Activated CD8-positive, alpha-beta memory T cell treated with anti-CD3 and anti-CD28 coated beads, Interleukin-2, amount 50 U/mL, for 24 hours (primary cell): ENCODE measurements around the gene EMC1.
"Not testable (repeated sequence)": the region's sequence is repeated elsewhere in the genome, so short reads cannot be mapped to it uniquely, and the experiment has no call there.

ENCODE experiments used
- DNase-seq: peaks from one replicate; pipeline ENCODE4 v3.0.0-alpha.2; 2020; ENCODE audit errors: extremely low read depth

The EMC1 gene

DNA sequence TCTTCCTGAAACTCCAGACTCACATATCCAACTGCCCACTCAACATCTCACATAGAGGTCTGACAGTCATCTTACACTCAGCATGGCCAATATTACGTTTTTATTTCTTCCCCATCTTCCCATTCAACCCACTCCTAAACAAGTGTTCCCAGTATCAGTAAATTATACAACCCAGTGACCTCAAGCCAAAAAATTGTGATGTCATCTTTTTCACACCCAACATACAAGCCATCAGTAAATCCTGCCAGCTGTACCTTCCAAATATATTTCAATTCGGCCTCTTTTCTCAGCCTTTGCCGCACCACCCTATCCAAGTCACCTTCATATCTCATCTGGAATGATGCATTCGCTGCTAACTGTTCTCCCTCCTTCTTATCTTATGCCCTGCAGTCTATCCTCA lies 60.9 kb downstream of the EMC1 start:
- no peak for DNase-seq

DNA sequence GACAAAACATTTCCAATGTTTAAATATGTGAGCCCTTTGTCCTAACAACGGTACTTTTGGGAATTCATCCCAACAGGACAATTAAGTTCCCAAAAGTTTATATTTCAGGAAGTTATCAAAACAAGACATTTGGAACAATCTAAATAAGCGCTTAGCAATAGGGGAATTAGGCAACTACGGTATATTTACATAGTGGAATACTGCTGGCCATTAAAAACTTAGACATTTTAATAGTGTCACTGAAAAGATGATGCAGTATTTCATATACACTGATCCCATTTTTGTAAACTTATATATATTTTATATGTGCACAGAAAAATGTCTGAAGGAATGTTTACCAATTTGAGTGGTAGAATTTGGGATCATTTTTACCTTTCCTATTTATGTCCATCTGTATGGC lies 62.1 kb downstream of the EMC1 start:
- no peak for DNase-seq

DNA sequence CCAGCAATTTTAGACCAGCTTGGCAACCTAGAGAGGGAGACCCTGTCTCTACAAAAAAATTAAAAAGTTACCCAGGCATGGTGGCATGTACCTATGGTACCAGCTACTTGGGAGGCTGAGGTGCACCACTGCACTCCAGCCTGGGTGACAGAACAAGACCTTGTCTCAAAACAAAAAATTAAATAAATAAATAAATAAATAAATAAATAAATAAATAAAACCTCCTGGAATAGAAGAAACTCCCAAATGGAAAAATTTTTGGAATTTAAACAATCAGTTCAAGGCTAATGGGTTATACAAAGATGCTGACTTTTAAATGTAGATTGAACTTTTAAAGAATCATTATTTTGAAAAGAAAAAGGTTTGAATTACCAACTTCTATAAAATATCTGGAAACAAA lies 63.5 kb downstream of the EMC1 start:
- DNase-seq = no peak

DNA sequence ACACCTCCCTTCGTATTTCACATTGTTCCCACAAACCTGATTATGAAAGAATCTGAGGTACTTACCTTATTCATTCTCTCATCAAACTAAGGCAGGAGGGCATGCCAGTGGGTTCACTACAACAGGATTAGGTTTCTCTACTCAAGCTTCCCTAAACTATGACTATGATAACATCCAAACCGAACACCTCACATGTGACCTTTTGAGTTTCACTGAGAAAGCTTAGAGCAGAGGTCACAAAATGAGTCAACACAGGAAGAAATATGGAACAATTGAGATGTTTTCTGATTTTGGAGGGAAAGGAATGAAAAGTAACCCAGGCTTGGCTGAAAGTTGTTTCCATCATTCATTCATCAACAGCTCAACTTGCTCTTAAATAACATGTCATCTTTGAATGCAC lies 65.3 kb downstream of the EMC1 start:
- no peak for DNase-seq

DNA sequence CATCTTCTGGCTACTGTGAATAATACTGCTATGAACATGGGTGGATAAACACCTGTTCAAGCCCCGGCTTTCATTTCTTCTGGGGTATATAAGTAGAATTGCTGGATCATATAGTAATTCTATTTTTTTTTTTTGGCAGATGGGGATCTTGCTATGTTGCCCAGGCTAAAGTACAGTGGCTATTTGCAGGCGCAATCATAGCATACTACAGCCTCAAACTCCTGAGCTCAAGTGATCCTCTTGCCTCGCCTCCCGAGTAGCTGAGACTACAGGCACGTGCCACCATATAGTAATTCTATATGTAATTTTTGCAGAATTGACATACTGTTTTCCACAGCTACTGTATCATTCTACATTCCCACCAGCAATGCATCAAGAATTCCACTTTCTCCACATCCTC lies 69.1 kb downstream of the EMC1 start:
- no peak for DNase-seq

DNA sequence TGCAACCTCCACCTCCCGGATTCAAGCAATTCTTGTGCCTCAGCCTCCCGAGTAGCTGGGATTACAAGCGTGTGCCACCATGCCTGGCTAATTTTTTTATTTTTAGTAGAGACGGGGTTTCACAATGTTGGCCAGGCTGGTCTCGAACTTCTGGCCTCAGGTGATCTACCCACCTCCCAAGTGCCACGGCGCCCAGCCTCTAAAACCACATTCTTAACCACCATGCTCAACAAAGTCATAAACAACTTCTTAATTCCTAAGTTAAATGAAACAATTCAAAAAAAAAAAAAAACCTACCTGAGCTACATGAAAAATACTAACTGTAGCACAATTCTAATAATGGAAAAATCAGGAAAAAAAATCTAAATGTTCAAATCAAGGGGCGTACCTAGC lies 71.1 kb downstream of the EMC1 start:
- not testable (repeated sequence) for DNase-seq

DNA sequence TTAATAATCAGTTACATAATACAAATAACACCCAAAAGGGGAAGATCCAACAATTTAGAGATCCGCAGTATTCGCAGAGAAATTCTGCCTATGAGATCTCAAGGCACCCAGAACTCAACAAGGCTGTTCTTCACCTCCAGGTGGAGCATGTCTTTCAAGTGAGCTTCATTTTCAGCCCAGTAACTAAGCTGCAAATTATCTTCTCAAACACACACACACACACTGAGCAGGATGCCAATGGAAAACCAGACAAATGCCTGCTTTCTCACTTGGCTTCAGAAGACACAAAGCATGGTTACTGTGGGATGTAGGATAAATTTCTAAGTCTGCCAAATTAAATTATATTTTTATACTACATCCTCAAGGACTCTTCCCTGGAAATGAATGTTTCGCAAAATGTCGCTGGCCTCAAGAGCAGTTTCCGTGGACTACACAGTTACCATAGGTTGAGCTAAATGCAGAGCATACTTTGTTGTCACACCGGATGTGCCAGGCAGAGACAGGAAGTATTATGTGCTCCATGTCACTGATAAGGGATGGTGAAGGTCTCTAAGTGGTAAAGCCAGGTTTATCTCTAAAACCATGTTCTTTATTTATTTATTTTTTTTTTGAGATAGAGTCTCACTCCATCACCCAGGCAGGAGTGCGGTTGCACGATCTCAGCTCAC lies 71.6 kb downstream of the EMC1 start:
- DNase-seq = no peak

DNA sequence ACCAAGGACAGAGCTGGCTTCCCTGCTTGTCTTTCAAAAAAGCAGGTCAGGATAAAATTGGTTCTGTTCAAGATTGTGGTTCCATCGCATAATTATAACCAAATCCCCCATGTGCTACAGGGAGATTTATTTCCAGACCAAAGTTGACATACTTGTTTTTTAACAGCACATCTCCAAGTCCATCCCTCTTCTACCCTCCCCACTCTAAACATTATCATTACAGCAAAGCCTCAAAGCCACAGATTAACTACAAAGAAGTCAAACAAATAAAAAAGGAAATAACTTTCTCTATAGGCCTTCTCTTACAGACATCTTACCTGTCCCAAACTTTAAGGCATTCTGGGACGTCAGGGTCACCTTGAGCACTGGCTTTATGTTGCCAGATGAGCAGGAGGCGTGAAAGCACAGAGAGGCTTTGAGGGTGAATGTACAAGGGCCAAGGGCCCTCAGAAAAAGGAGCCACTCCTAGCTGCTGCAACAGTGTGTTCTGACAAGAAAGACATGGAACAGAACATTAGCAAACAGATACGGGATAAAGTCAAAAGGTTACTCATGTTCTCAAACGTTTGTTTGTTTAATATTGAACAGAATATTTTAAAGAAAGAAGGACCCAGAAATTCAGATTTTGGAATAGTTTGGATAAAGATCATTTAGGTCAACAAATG lies 72.5 kb downstream of the EMC1 start:
- no peak for DNase-seq

DNA sequence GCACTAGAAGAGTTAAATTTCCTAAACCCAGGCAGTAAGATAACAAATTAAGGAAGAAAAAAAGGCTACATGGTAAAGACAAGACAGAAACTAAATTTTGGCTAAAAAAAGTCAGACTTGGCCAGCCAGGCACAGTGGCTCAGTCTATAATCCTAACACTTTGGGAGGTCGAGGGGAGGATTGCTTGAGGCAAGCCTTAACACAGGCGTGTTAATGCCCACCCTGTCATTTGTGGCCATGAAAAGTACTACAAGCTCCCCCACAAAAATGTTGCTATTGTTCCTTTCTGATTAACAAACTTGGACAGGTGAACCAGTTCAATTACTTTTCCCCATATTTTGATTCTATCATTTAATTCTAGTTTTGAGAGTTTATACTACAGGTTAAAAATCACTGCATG lies 73.5 kb downstream of the EMC1 start:
- no peak for DNase-seq

DNA sequence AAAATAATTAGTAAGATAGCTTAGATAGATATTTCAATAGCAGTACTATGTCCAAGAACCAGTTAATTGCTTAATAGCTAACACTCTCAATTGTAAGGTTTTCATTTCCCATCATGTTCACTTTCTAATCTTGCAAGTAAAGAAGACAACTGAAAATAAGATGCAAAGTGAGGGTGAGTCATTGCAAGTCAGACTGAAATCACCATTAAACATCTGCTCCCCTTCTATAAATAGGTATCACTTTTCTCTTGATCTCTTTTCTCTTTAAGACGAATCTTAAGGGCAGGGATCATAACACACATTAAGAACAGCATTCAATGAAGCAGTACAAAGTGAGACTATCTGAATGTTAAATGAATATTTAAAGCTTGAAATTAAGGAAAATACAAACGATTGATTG lies 81.7 kb downstream of the EMC1 start:
- DNase-seq = no peak

DNA sequence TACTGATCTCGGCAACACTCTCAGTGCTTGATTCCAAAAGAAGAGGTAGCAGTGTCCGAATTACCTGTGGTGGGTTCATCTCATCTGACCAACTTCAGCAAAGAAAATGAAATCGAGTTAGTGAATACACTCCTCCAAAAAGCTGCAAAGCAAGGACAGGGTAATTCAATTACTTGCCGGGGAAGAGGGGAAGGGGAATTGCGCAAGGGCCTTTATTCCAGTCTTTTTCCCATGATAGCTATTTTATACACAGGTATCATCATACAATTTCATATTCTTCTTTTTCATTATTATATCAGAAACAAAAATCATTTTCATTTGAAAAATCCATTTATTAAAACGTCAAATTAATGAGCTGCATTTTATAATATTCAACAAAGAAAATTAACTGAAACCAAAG lies 84.2 kb downstream of the EMC1 start:
- no peak for DNase-seq

DNA sequence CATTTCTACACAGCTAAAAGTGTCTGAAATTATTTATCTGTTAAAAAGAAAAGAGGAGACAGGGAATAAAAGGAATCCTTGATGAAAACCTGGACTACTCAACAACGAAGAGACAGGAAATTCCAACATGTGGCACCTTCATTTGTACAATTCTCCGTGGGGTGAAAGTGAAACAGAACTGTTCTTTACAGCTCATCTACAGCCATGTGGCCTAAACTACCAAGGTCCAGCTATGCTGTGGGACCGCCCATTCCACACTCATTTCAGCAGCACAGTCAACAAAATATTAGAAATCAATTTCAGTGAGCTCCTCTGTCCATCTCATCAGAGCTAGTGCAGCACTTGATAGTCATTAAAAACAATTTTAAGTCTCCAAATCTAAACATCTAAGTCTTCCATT lies 85.3 kb downstream of the EMC1 start:
- no peak for DNase-seq
